Stimulated activated CD4-positive, alpha-beta T cell treated with anti-CD3 and anti-CD28 coated beads, Interleukin-12 subunit alpha, Interleukin-12 subunit beta, amount 100 ng/mL, for 4 hours (primary cell): Measurements from ENCODE around the gene SCN8A.
"Not testable (repeated sequence)": the region's sequence is repeated elsewhere in the genome, so short reads cannot be mapped to it uniquely, and the experiment has no call there.

Experiments used
- DNase-seq: peaks from one replicate; pipeline ENCODE4 v3.0.0-alpha.2; 2020

SCN8A gene

DNA sequence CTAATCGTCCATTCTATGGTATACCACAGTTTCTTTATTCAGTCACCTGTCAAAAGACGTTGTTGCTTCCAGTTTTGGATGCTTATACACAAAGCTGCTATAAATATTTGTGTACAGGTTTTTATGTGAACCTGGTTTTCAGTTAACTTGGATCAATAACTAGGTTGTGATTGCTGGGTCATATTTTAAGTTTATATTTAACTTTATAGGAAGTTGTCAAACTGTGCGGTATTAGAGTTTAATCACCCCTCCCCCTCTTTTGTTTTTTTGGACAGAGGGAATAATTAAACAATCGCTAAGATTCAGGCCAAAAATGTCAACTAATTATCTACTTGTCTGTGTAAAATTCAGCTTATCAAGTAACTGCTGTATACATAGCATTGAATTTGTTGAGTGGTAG lies 34.3 kb downstream of the SCN8A start:
- DNase-seq: no peak

DNA sequence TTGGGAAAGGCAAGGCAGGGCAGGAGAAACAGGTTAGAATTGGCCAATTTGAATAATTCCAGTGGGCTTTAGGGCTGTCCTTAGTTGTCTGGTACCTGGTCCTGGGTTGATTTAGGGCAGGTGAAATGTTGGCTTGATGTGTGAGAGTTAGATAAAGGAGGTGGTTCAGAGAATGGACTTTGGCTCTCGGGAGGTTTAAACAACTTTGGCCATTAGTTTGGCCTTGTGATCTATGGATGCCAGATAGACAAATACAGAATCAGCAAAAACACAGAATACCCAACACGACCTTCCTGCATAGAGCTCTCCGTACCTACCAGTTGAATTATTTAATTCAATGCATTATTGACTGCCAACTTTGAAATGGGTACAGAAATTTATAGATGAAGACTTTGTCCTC lies 35.1 kb downstream of the SCN8A start:
- DNase-seq: no peak

DNA sequence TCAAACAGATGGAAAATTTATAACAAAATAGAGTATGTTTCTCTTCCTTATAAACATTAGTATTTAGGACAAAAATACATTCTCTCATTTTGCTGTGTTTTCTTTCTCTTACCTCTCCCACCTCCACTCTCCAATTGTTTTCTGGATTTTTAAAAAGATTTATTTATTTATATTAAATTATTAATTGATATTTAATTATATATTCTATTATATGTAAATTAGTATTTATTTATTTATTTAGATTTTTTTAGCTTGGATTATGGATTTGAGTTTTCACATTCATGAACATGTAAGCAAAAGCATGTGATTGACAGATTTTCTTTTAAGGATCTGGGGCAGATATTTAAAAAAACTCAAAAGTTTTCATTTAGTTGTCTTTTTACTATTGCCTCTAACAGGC lies 35.6 kb downstream of the SCN8A start:
- no peak for DNase-seq

GRCh38 chr12:51630256-51630880 lies 39.3 kb downstream of the SCN8A start:
- no peak for DNase-seq

- no peak for DNase-seq
Observed at GRCh38 chr12:51630986-51631385, 40.0 kb downstream of the SCN8A start.

DNA sequence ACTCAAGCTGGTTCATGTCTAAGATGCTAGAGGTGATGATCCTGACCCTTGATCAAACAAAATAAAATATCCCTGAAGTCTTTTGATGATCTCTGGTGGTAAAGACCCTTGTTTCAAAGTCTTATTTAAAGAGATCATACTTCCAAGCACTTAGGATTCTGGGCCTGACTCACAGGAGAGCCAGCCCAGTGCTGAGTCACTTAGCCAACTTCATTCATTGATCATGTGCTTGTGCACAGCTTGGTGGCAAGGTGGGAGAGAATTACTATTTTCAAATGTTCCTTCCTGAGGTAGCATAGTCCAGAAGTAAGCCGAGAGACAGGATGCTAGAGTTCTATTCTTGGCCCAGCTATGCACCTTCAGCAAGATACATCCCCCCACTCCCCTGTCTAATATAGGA lies 40.6 kb downstream of the SCN8A start:
- DNase-seq: no peak

DNA sequence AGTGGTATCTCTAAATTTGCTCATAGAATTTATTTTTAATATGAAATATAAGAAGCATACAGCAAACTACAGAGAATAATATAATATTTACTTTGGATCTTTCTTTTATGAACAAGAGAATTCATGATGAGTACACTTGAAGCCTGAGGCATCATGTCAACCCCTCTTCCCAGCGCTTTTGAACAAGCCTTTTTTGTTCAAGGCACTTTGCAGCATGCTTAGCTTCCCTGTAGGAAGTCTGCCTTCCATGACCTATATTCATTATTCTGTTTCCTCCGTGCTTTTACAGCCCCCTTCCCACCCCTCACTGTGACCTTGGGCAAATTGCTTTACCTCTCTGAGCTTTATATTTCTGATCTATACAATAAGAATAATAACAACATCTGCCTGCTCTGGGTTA lies 41.6 kb downstream of the SCN8A start:
- DNase-seq: no peak

DNA sequence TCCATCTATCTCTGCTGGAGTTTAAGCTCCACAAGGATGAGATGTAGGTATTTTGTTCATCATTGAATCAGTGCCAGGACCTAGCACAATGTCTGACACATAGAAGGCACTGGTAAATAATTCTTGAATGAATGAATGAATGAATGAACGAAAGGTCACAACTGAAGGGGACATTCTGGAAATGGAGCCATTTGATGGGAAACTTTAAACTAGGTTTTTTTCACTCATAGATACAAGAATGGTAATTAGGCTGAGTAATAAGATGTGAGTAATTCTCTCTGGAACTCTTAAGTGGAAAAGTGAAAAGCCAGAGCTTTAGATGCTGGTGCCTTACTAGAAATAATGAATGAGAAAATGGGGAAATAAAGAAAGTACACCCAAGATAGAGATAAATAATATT lies 44.3 kb downstream of the SCN8A start:
- DNase-seq: no peak

- no peak for DNase-seq
Observed at GRCh38 chr12:51636581-51636980, 45.5 kb downstream of the SCN8A start.

DNA sequence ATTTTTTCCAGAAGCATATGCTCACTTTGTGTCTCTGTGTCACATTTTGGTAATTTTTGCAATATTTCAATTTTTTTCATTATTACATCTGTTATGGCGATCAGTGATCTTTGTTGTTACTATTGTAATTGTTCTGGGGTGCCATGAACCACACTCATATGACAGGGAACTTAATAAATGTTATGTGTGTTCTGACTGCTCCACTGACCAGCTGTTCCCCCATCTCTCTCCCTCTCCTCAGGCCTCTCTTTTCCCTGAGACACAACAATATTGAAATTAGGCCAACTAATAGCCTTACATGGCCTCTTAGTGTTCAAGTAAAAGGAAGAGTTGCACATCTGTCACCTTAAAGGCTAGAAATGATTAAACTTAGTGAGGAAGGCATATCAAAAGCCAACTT lies 46.0 kb downstream of the SCN8A start:
- DNase-seq: no peak

DNA sequence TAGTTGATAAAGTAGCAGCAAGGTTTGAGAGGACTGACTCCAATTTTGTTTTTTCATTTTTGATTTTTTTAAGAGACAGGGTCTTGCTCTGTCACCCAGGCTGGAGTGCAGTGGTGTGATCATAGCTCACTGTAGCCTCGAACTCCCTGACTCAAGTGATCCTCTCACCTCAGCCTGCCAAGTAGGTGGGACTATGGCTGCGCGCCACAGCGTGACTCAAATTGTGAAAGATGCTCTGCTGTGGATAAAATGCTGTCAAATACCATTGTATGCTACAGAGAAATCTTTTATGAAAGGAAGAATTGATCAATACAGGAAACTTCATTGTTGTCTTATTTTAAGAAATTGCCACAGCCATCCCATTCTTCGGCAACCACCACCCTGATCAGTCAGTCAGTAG lies 48.3 kb downstream of the SCN8A start:
- no peak for DNase-seq

GRCh38 chr12:51642286-51642685 lies 51.3 kb downstream of the SCN8A start:
- no peak for DNase-seq

DNA sequence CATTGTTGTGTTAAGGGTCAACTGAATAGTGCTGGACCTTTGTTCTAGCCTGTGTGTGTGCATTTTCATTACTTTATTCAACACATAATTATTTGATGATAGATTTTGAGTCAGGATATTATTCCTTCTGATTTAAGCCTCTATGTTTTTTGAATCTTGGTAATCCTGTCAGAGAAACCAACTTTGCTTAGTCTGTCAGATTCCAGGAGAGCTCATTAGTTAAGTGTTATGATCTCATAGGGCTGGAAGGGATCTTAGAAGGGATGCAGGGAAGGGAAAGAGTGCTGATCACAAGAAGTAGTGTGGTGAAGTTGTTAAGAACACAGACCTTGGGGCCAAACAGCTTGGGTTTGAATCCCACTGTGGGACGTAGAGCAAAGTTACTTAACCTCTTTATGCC lies 52.9 kb downstream of the SCN8A start:
- no peak for DNase-seq

DNA sequence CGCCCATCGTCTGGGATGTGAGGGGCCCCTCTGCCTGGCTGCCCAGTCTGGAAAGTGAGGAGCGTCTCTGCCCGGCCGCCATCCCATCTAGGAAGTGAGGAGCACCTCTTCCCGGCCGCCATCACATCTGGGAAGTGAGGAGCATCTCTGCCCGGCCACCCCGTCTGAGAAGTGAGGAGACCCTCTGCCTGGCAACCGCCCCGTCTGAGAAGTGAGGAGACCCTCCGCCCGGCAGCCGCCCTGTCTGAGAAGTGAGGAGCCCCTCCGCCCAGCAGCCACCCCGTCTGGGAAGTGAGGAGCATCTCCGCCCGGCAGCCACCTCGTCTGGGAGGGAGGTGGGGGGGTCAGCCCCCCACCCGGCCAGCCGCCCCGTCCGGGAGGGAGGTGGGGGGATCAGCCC lies 53.7 kb downstream of the SCN8A start:
- DNase-seq: not testable (repeated sequence)

DNA sequence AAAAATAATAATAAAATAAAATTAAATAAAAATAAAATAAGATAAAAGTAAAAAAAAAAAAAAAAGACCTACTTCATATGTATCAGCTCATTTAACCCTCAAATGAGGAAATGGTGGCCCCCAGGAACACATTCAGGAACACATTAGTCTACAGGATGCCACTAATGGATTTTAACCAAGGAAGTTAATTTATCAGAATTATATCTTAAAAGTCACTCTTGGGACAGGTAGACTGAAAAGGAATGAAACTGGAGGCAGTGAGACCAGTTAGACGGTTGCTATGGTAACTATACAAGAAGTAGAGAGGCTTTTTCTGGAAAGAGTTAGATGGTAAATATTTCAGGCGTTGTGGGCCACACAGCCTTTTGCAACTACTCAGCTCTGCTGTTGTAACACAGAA lies 54.9 kb downstream of the SCN8A start:
- DNase-seq: no peak

DNA sequence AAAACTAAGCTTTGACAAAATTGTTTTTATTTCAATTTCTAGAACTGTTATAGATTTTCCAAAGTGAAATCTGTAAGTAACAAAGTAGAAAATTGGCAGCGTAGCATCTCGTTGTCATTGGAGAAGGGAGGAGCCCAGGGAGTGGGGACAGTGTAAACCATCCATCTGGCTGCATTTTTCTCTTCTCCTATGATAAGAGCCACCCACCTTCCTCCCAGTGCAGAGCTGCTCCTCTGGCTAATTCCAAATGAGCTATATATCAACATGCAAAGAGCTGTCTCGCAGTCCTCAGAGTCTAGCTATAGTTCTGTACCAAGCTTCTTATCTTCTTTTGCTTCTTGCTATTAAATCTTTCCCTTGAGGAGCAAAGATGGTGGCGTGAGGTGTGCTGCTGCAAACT lies 56.6 kb downstream of the SCN8A start:
- no peak for DNase-seq

- DNase-seq: no peak
Observed at GRCh38 chr12:51653431-51653830, 62.4 kb downstream of the SCN8A start.

DNA sequence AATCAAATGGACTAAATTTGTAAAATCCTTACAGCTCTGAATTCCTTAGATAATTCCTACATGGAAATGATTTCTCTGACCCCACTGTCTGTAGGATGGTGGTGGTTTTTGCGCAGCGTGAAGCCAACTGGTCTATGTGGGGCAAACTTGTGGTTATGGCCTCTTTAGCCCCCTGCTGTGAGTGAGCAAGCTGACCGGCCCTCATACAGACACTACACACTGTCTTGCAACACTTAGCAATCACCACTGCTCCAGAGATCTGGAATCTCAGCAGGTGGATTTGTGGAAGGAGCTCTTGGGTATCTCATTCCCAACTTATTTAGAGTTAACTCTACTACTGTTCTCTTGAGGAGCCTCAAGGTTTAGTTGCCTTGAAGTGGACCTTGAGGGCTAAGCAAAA lies 70.2 kb downstream of the SCN8A start:
- no peak for DNase-seq

DNA sequence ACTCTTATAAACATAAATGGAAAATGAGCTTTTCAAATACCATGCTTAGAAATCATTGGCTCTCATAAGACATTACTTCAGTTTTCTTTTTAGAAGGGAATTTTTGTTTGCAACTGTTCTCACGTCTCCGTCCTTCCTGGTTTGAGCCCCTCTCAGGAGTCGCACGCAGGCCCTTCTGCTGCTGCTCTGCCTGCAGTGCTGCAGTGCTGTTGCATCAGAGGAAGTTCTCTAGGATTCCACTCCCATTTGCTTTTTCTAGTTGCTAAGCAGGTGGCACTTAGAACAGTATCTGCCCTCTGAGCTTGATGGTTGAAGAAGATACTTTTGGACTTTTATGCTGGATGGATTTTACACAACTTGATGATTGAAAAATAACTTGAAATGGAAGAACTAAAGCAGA lies 70.8 kb downstream of the SCN8A start:
- DNase-seq: no peak

- no peak for DNase-seq
Observed at GRCh38 chr12:51662728-51663154, 71.7 kb downstream of the SCN8A start.

GRCh38 chr12:51663390-51663789 lies 72.4 kb downstream of the SCN8A start:
- DNase-seq: no peak

DNA sequence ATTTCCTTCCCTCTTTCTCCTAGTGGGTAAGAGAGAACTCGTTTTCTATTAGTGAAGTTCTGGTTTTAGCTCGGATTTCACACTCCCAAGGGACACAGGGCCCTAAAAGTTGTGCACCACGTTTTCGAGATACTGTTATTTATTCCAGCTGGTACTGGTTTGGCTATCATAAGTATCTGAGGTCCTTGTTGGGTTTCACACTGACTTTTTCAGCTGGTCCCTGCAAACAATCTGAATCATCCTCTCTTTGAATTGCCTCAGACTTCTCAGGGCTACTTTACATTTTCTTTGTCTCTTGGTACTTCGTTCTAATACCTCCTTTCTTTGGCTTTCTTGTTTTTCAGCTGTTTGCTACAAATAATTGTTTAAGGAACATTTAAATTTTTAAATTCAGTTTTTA lies 75.7 kb downstream of the SCN8A start:
- no peak for DNase-seq

DNA sequence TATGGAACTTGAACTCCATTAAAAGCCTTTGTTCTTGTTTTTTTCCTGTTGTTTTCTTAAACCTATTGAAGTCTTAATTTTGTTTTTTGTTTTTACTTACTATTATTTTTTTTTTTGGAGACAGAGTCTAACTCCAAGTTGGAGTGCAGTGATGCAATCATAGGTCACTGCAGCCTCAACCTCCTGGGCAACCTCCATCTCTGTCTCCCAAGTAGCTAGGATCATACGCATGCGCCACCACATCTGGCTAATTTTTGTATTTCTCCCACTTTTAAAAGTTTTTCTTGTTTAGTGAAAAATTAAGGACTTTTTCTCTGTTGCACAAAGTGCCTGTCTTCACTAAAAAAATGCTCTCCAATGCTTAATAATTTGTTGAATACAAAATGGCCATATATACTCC lies 76.2 kb downstream of the SCN8A start:
- no peak for DNase-seq

GRCh38 chr12:51669271-51669670 lies 78.2 kb downstream of the SCN8A start:
- no peak for DNase-seq

DNA sequence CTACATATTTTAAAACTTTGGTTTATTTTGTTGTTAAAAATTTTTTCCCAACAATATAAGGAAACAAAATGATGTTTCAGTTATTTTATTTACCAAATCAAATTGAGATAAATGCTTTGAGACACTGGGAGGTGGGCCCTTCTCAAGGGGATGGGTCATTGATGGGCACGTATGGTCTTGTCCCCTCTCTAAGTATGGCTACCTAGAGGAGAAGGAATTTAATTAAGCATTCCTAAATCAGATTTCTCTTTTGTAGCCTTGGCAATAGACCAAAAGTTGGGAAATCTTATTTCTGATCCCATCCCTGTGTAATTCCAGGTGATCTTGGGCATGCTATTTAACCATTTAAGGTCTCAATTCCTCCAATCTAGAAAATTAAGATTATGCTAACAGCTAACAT lies 79.0 kb downstream of the SCN8A start:
- DNase-seq: no peak

GRCh38 chr12:51672334-51672733 lies 81.3 kb downstream of the SCN8A start:
- DNase-seq: no peak
